MCF 10A (cell line): ENCODE results near the gene FNBP1. TPM values are rescaled to one million over a fixed set of nuclear protein-coding genes. Genes with fewer than 3 reads are reported as not detected.
A peak's percentile ranks its signal among the peaks of the same experiment; 100 is the strongest.
"Not testable (repeated sequence)": the region's sequence is repeated elsewhere in the genome, so short reads cannot be mapped to it uniquely, and the experiment has no call there.

Source experiments
- BruUV-seq: library from RNA; stranded (reverse); fragments of 400-500 nt; replicated peaks from 2 replicates; lab custom pipeline; 2021; lab: Mats Ljungman, UMichigan
- CTCF ChIA-PET: fragments of 300-600 bp; sonication (Branson Sonifier 250); formaldehyde crosslinking; extraction: SDS; loops from one replicate; lab custom pipeline; 2021; ENCODE audit warnings: antibody characterized with exemption, inconsistent platforms; lab: Yijun Ruan, JAX
- POLR2A ChIA-PET: fragments of 300-600, 350-650 bp; sonication (Branson Sonifier 250); formaldehyde crosslinking; extraction: SDS; loops from one replicate; lab custom pipeline; 2020; ENCODE audit warnings: antibody characterized with exemption, inconsistent platforms; lab: Yijun Ruan, JAX
- DNase-seq: peaks from one replicate; pipeline ENCODE4 v3.0.0-alpha.2; 2018; ENCODE audit not compliant: unreplicated experiment
- H3K27ac Mint-ChIP-seq: one replicate; pipeline ENCODE4 v1.8.0; 2022; ENCODE audit warnings: mild to moderate bottlenecking, low read depth, mixed read lengths; ENCODE audit not compliant: unreplicated experiment
- H3K27me3 Mint-ChIP-seq: one replicate; pipeline ENCODE4 v1.8.0; 2022; ENCODE audit warnings: mixed read lengths; ENCODE audit not compliant: insufficient read depth, unreplicated experiment
- H3K36me3 Mint-ChIP-seq: one replicate; pipeline ENCODE4 v1.8.0; 2022; ENCODE audit warnings: mild to moderate bottlenecking, moderate library complexity, mixed read lengths; ENCODE audit not compliant: insufficient read depth, unreplicated experiment
- H3K4me1 Mint-ChIP-seq: one replicate; pipeline ENCODE4 v1.8.0; 2022; ENCODE audit warnings: mixed read lengths; ENCODE audit not compliant: insufficient read depth, unreplicated experiment
- H3K4me3 Mint-ChIP-seq: one replicate; pipeline ENCODE4 v1.8.0; 2022; ENCODE audit warnings: mild to moderate bottlenecking, moderate library complexity, mixed read lengths; ENCODE audit not compliant: unreplicated experiment
- H3K9me3 Mint-ChIP-seq: one replicate; pipeline ENCODE4 v1.8.0; 2022; ENCODE audit warnings: mixed read lengths; ENCODE audit not compliant: unreplicated experiment
- intact Hi-C: fragments of 100-400 bp; cut with micrococcal nuclease; formaldehyde crosslinking; loops from 2 replicates; pipeline ENCODE4 v1.14.1; 2022
- total RNA-seq: library from RNA; stranded (reverse); gene quantifications from 2 replicates; pipeline ENCODE4 v1.2.3, GENCODE V29; 2022
- TF ChIP-seq, protein P1 (sequence below): fragments of 200-600 bp; IDR thresholded peaks from one replicate; pipeline ENCODE4 v1.8.0; 2022; ENCODE audit warnings: antibody characterized with exemption, mild to moderate bottlenecking; ENCODE audit not compliant: unreplicated experiment

The FNBP1 gene
- total RNA-seq, 1 experiment from 2014 or later, result 24.4 TPM

DNA sequence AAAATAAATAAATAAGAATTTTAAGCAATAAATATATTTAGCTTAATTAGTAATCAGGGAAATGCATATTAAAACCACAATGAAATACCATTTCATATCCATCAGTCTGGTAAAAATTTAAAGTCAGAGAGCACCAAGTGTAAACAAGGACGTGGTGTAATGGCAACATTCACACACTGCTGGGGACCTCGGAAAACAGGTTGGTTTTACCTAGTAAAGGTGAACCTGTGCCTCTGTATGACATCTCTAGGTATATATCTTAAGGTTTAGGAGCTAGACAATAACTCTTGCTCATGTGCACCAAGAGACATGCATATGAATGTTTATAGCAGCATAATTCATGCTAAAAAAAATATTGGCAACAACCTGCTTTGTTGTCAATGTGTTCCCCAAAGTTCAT lies 29.7 kb downstream of the FNBP1 start:
- DNase-seq, result no peak
- Mint-ChIP-seq H3K27ac (no peak overlapping the region), H3K9me3 (peaks cover 7% of the 10 kb centered on the region), H3K27me3 (no peaks in the 10 kb centered on the region), H3K4me1 (peaks cover 5% of the 10 kb centered on the region), H3K36me3 (no peaks in the 10 kb centered on the region), H3K4me3 (no peak overlapping the region)
- ChIA-PET CTCF (interaction anchor here (0.7 kb wide), 1 partner anchor 564 kb away, joined by 3 read pairs; no protein-coding TSS in a partner anchor), POLR2A (no interaction called here)
- BruUV-seq, result no TSS peak
- intact Hi-C loops, result no loop called here
- TF ChIP-seq, protein P1, sequence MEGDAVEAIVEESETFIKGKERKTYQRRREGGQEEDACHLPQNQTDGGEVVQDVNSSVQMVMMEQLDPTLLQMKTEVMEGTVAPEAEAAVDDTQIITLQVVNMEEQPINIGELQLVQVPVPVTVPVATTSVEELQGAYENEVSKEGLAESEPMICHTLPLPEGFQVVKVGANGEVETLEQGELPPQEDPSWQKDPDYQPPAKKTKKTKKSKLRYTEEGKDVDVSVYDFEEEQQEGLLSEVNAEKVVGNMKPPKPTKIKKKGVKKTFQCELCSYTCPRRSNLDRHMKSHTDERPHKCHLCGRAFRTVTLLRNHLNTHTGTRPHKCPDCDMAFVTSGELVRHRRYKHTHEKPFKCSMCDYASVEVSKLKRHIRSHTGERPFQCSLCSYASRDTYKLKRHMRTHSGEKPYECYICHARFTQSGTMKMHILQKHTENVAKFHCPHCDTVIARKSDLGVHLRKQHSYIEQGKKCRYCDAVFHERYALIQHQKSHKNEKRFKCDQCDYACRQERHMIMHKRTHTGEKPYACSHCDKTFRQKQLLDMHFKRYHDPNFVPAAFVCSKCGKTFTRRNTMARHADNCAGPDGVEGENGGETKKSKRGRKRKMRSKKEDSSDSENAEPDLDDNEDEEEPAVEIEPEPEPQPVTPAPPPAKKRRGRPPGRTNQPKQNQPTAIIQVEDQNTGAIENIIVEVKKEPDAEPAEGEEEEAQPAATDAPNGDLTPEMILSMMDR, result no peak

DNA sequence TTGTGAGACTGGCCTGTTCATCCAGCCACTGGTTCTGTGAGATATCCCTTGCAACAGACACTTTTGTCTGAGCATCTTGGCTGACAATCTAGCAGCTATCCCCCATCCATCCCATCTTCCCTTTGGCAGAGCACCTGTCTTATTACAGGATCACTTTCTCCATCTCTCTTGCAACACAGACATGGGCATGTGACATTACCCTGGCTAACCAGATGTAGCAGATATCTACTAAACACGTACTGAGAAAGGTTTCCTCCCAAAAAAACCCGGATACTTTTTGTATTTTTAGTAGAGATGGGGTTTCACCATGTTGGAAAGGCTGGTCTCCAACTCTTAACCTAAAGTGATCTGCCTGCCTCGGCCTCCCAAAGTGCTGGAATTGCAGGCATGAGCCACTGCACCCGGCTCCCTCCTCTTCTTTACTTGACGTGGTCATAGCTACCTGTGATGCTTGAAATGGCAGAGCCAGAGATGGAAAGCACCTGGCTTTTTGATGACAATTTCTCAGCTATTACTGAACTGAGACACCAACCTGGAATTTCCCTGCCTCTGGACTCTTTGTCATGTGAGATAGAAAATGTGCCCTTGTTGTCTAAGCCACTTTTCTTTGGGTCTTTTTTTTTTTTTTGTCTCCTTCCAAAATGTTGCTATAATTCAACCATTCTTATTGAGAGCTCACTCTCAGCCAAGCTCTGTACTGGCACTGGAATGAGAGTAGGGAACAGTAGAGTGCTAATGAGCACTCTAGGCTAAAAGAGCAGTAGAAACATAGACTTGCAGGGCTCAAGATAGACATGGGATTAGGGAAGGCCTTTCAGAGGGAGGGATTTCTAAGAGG lies 32.6 kb downstream of the FNBP1 start:
- peaks cover 7% of the 10 kb centered on the region for H3K9me3 Mint-ChIP-seq
- TF ChIP-seq, protein P1, result no peak
- no peak overlapping the region for H3K4me3 Mint-ChIP-seq
- BruUV-seq, result no TSS peak
- H3K27me3 Mint-ChIP-seq, result no peaks in the 10 kb centered on the region
- no peaks in the 10 kb centered on the region for H3K36me3 Mint-ChIP-seq
- intact Hi-C loops, result no loop called here
- peak overlapping the region; percentile 5 for H3K27ac Mint-ChIP-seq
- CTCF ChIA-PET, result interaction anchor here (0.6 to 0.7 kb wide), 4 partner anchors 48 to 1547 kb away, joined by 3 to 6 read pairs (median 4); no protein-coding TSS in a partner anchor
- peaks cover 5% of the 10 kb centered on the region for H3K4me1 Mint-ChIP-seq
- POLR2A ChIA-PET, result no interaction called here
- no peak for DNase-seq

DNA sequence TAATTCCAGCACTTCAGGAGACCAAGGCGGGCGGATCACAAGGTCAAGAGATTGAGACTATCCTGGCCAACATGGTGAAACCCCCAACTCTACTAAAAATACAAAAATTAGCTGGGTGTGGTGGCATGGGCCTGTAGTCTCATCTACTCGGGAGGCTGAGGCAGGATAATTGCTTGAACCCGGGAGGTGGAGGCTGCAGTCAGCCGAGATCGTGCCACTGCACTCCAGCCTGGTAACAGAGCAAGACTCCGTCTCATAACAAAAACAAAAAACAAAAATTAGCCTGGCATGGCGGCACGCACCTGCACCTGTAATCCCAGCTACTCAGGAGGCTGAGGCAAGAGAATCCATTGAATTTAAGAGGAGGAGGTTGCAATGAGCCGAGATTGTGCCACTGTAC lies 33.4 kb downstream of the FNBP1 start:
- BruUV-seq, H3K36me3 Mint-ChIP-seq, H3K4me1 Mint-ChIP-seq, H3K27ac Mint-ChIP-seq, H3K9me3 Mint-ChIP-seq, intact Hi-C loops, H3K4me3 Mint-ChIP-seq, H3K27me3 Mint-ChIP-seq, DNase-seq: not testable (repeated sequence)
- ChIA-PET POLR2A (interaction anchor here (1.1 kb wide), 1 partner anchor 9 kb away, joined by 5 read pairs; no protein-coding TSS in a partner anchor), CTCF (interaction anchor here (0.6 kb wide), 2 partner anchors 124 to 1169 kb away, joined by 3 read pairs; no protein-coding TSS in a partner anchor)

DNA sequence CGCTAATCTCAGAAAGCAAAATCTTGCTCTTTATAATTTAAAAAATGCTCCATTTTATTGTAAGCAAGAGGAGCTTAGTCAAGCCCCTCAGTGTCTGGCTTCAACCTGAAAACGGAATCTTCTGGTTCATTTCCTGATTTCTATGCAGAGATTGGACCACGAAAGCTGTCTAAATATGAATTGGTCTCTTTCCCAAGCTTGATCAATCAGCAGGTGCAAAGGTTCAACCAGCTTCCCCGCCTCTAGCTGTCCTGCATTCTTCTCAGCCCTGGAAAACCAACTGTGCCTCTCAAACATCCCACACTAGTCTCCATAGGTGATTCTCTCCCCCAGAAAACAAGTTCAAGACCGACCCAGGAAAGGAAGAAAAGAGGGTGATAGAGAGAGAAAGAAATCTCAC lies 34.5 kb downstream of the FNBP1 start:
- ChIA-PET CTCF (no interaction called here), POLR2A (interaction anchor here (1.1 kb wide), 1 partner anchor 10 kb away, joined by 5 read pairs; no protein-coding TSS in a partner anchor)
- Mint-ChIP-seq H3K27ac (no peak overlapping the region), H3K9me3 (peaks cover 7% of the 10 kb centered on the region), H3K27me3 (no peaks in the 10 kb centered on the region), H3K36me3 (peaks cover 2% of the 10 kb centered on the region), H3K4me1 (peaks cover 5% of the 10 kb centered on the region), H3K4me3 (no peak overlapping the region)
- TF ChIP-seq, protein P1, result no peak
- BruUV-seq, result no TSS peak
- DNase-seq, result no peak
- intact Hi-C loops, result no loop called here

DNA sequence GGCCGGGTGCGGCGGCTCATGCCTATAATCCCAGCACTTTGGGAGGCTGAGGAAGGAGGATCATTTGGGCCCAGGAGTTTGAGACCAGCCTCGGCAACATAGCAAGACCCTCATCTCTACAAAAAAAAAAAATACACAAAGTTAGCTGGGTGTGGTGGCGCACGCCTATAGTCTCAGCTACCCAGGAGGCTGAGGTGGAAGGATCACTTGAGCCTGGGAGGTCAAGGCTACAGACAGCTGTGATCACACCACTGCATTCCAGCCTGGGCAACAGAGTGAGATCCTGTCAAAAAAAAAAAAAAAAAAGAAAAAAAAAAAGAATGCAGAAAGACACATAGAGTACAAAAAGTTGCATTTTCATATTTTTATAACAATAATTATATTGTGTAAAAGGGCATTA lies 36.0 kb downstream of the FNBP1 start:
- BruUV-seq, result not testable (repeated sequence)

More for the DNA sequence above, 36.0 kb downstream of the FNBP1 start:
- H3K4me3 Mint-ChIP-seq, CTCF ChIA-PET, H3K27me3 Mint-ChIP-seq, intact Hi-C loops, H3K36me3 Mint-ChIP-seq, H3K9me3 Mint-ChIP-seq, POLR2A ChIA-PET, DNase-seq, H3K4me1 Mint-ChIP-seq, H3K27ac Mint-ChIP-seq: not testable (repeated sequence)
